Epidermal melanocyte (primary cell): Measurements from ENCODE around the gene TF.
"Not testable (repeated sequence)": the region's sequence is repeated elsewhere in the genome, so short reads cannot be mapped to it uniquely, and the experiment has no call there.

ENCODE experiments used
- DNase-seq: peaks from one replicate; pipeline ENCODE4 v3.0.0; 2011; ENCODE audit warnings: low spot score; ENCODE audit not compliant: insufficient read length

Gene TF

GRCh38 chr3:133763797-133764683 lies 17.8 kb downstream of the TF start:
- DNase-seq: peak; percentile 33

DNA sequence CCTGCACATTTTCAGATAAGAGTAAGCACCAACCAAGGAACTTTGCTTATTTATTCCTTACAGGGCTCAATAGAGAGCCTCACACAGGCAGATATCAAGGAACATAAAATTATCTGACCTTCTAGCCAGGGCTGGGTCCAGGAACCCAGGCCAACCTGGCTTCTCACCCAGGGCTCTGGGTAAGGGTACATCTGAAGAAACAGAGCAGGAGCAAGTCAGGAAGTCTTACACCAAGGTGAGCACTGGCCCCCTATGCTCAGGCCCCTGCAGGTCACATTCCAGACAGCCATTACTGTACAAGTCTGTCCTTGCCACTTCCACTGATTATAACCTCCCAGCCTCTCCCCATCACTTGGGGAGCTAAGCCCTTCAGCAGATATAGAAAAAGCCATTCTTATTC lies 19.1 kb downstream of the TF start:
- no peak for DNase-seq

GRCh38 chr3:133767607-133768006 lies 21.4 kb downstream of the TF start:
- no peak for DNase-seq

- no peak for DNase-seq
Measured at GRCh38 chr3:133769536-133769935, 23.3 kb downstream of the TF start.

- DNase-seq: no peak
Measured at GRCh38 chr3:133773732-133774131, 27.5 kb downstream of the TF start.

- no peak for DNase-seq
Measured at GRCh38 chr3:133775309-133775708, 29.1 kb downstream of the TF start.

- DNase-seq: no peak
Measured at GRCh38 chr3:133775835-133776234, 29.6 kb downstream of the TF start.

GRCh38 chr3:133776794-133777438 lies 30.7 kb downstream of the TF start:
- no peak for DNase-seq

GRCh38 chr3:133777807-133778568 lies 31.8 kb downstream of the TF start:
- DNase-seq: no peak

DNA sequence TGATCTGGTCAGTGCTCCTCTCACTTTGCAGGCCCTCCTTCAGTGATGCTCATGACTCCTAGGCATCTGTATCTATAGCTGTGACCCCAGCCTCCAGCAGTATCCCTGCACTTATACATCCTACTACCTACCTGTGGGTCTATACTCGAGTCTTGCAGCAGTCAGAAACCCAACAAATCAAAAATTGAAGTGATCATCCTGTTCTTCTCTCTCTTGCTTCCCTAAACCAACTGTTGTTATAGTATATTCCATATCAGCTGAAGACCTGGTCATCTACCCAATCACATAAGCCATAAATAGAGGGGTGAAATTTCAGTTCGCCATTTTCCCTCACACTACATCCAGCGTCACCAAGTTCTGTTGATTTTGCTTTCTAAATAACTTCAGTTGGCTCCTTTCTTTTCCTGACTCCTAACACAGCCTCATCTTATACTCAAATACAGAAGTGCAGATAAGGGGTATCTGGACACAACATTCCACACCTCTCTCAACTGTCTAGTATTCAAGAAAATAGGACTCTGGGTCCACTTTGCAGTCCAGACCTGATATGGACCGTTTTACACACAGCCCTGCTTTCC lies 33.5 kb downstream of the TF start:
- no peak for DNase-seq

GRCh38 chr3:133780756-133781155 lies 34.6 kb downstream of the TF start:
- DNase-seq: not testable (repeated sequence)

DNA sequence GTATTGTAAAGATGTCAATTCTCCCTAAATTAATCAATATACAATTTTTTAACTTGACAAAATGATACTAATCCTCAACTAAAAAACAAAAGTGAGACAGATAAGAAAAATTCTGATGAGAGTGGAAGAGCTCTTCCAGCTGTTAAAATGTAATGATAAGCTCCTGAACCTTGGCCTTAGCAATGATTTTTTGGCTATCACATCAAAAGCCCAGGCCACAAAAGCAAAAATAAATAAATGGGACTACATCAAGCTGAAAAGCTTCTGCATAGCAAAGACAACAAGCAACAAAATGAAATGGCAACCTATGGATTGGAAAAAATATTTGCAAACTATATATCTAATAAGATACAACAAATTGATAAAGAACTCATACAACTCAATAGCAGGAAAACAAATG lies 35.4 kb downstream of the TF start:
- no peak for DNase-seq

- DNase-seq: no peak
Measured at GRCh38 chr3:133782454-133782853, 36.3 kb downstream of the TF start.

DNA sequence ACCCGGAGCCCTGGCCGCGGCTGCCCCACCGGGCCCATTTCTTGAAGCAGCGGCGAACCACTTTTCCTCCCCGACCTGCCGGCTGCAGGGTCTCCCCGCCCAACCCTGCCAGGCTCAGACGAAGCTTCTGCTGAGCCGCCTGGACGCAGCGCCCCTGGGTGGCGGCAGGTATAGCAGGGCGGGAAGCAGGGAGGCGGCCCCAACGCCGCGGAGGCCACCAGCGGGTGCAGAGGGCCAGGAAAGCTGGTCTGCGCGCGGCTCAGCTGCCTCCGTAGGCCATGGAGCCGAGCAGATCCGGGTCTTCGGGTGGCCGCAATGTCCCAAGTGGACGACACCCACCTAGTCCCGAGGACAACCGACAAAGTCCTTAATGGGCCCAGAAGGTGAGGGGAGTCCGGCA lies 37.6 kb downstream of the TF start:
- DNase-seq: no peak

DNA sequence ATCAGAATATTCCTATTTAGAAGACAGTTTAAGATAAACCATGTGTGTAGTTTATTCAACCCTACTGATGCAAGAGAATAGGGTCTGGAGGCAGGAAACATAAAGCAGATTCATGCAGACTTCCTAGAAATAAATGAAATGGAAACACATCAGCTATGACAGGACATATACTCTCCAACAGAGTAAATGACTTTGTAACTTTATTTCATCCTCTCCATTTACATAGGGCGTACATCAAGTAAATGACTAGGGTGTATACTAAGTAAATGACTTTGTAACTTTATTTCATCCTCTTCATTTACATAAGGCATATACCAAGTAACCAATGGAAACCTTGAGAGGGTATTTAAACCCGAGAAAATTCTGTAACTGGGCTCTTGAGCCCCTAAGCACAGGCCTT lies 41.8 kb downstream of the TF start:
- DNase-seq: no peak

DNA sequence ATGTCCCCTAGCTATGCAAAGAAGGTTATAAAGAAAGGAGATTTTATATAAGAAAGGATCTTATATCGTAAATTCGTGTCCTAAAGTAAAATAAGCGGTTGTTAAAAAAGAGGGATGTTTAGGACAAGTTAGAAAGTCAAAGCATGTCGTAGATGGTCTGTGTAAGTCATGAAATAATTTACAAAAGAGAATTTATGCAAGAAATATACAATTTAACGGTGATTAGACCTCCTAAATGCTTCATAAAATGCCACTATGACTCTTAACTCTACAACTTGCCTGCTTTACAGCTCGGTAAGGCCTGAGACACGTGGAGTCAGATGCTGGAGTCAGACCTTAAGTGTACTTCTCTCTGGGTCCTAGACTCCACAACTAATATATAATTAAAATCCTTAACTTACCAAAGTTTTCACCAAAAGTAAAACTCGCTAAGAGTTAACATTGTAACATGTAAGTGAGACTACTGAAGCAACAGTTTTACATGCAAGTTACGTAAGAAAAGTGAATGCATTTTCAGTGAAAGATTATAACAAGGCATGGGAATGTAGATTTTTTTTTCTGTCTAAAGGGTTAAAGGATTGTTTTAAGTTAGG lies 46.1 kb downstream of the TF start:
- DNase-seq: no peak

- no peak for DNase-seq
Measured at GRCh38 chr3:133797396-133798105, 51.4 kb downstream of the TF start.

DNA sequence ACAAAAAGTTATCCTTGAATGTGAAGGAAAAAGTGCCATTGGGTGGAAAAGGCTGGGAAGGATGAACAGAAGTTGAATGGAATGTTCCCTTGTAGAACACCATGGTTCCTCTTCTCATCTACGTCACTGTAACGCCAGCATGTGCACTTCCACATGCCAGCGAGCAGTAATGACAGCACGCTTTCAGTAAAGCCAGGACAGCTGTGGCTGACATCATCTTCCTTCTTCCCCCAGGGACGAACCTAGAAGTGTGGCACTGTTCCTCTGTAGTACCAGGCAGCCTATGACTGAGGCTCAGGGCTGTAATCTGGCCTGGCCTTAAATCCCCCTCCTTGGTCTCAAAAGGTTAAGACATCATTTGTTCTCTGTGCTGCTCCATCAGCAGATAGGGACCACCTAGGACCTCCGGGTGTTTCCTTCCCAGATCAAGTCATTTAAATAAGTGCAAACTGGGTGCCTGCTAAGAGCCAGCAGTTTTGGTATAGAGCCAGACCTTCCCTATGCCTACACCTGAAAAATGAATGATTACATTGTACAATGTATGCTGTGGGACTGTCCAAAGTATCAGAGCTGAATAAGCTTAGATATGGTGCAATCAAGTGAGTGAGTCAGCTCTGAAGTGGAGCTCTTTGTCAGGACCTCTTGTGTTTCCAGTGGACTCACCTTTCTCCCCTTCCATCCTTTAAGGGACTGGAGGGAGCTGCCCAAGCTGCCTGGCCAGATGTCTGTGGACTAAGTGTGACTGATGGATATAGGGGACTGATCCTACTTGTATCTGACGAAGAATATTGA lies 53.8 kb downstream of the TF start:
- no peak for DNase-seq

- DNase-seq: no peak
Measured at GRCh38 chr3:133803469-133803868, 57.3 kb downstream of the TF start.

- DNase-seq: no peak
Measured at GRCh38 chr3:133804896-133805295, 58.7 kb downstream of the TF start.
